NCI-H748 treated with DMSO at 0.1 percent for 48 hours (cell line): ENCODE results near the gene MUC6.
"Not testable (repeated sequence)": the region's sequence is repeated elsewhere in the genome, so short reads cannot be mapped to it uniquely, and the experiment has no call there.

Experiments used
- DNase-seq: peaks from one replicate; lab custom pipeline; 2025; lab: John Stamatoyannopoulos, UW

The MUC6 gene

DNA sequence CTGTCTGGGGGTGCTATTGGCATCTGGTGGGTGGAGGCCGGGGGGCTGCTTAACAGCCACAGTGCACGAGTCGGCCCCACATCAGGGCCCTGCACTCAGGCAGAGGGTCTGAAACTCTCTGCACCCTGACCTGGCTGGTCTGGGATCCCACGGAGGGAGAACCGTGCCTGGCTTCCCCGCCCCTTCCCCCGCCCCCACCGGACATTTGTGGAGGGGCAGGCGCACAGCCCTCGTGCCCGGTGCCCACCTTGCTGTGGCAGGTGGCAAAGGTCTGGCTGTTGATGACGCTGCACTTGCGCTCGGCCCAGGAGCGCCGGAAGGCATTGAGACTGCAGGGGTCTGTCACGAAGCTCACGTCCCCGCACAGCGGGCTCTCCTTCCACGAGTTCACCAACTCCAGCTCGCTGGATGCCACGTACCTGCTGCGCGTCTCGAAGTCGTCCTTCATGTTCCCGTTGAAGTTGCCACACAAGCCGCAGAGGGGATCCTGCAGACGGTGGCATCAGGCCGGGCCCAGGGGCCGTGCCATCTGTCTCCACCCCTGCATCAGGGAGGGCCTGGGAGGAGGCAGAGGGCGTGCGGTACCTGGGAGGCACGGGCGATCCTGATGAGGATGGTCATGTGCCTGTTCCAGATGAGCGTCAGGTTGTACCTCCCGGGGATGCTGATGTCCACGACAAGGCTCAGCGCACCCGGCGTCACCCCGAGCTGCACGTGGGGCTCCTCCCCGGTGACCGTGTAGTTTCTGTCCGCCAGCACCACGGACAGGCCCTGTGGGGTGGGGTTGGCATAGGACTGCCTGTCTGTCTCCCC is 11.7 kb downstream of the MUC6 start:
- no peak for DNase-seq

DNA sequence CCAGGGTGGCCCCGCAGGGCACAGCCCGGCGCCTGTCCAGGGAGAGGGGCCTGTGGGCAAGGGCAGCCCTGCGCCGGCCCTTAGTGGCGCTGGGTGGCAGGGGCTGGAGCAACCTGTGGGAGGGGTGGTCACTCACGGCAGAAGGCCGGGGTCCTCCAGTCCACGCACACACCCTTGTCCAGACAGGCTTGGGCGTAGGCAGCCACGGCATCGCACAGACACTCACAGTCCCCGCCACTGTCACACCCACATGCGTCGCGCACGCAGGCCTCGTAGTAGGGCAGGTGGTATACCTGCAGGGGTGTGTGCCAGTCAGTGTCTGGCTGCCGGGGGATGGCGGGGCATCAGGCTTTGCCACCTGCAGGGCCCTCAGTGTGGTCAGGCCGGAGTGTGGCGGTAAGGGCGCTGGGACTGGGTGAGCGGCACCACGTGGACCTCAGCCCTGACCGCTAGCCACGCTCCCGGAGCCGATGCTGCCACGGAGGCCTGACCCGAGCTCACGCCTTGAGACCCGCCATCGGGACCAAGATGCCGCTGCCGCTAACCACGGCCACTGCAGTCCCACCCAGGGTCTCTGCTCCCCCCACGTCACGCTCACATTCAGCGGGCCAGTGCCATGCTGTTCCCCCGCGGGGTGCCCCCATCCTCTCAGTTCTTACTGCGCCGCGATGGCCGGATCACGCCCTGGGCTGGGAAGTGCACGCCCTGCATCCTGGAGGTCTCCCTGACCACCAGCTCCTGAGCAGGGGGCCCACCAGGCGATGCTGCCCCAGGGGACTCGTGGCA is 12.5 kb downstream of the MUC6 start:
- DNase-seq = no peak

DNA sequence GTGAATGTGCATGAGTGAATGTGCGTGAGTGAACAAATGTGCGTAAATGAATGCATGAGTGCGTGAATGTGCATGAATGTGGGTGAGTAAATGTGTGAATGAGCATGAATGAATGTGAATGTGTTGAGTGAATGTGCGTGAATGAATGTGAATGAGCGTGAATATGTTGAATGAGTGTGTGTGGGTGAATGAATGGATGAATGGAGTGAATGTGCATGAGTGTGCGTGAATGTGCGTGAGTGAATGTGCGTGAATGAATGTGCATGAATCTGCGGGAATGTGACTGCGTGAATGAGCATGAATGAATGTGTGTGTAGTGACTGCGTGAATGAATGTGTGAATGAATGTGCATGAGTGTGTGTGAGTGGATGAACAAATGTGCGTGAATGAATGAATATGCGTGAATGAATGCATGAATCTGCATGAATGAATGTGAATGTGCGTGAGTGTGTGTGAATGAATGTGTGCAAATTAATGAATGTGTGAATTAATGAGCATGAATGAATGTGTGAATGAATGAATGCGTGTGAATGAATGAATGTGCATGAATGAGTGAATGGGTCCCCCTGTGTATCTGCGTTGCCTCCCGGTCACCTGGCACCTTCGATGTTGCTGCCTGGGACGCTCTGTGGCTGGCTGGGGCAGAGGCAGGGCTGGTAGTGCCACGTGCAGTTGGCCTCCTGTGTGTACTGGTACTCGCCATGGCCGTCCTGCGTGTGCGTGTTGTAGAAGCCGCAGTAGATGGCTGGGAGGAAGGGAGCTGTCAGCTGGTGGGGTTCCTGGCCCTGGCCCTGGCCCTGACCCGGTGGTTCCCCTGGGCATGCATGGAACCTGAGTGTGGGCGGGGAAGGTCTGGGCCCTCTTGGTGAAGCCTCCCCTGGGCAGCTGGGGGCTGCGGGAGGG is 13.4 kb downstream of the MUC6 start:
- no peak for DNase-seq

- no peak for DNase-seq
Measured at GRCh38 chr11:1022411-1022810, 14.1 kb downstream of the MUC6 start.

- no peak for DNase-seq
Measured at GRCh38 chr11:1020211-1020905, 16.2 kb downstream of the MUC6 start.

DNA sequence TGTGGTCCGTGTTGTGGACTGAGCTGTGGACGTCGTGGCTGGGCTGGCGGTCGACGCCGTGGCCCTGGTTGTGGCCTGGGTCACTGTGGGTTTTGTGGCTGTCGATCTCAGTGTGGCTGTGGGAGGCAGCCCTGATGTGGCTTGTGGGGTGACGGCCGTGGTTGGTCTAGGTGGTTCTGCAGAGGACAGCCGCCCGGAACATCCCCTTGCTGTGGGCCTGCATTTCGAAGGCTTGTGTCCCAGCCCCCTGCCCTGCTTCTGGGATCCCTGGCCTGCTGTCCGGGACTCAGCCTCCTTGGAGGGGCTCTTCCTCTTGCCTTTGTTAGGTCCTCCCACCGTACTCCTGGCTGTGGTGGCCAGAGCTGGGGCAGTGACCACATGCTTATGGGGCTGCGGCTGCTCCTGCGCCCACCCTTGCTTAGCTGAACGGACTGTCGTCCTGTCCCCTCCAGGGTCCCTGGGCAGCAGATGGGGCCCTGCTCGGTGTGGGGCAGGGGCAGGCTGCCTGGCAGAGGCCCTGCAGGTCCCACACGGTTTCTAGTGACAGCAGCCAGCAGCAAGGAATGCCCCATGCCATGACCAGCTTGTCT is 17.1 kb downstream of the MUC6 start:
- no peak for DNase-seq

GRCh38 chr11:1018091-1018490 is 18.4 kb downstream of the MUC6 start:
- no peak for DNase-seq

- DNase-seq = no peak
Measured at GRCh38 chr11:1017269-1018005, 19.1 kb downstream of the MUC6 start.

GRCh38 chr11:1016610-1017126 is 19.9 kb downstream of the MUC6 start:
- DNase-seq = not testable (repeated sequence)

- DNase-seq = no peak
Measured at GRCh38 chr11:1015826-1016545, 20.5 kb downstream of the MUC6 start.

DNA sequence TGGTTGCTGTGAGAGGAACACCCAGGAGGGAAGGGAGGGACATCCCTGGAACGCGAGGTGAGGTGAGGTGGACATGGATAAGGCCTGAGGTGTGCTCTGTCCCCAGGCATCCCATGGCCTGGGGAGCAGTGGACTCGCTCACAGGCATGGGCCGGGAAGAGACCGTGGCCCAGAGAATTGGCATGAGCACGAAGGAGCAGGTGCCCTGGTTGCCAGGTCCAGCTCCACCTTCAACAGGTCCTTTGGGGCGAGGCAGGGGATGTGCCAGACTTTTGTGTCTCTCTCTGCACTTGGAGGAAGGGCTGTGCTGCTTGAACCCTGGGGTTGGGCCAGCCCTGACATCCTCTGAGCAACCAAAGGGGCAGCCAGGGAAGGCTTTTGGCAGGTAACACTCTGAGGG is 21.5 kb downstream of the MUC6 start:
- DNase-seq = no peak

DNA sequence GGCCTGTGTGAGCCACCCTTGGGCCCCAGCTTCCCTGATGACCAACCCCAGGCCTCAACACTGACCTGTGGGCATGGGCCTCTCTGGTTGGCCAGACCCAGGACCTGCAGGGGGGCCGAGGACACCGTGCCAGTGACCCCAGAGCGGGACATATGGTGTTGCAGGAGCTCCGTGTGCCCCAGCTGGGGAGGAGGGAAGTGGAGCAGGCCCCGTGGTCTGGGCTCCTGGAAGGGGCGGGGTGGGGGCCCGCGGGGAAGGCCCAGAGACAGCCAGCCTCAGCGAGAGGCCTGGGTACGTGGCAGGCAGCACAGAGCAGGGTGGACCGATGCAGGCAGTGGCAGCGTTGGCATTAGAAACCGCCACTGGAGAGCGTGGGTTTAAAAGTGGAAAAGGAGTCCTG is 22.2 kb downstream of the MUC6 start:
- no peak for DNase-seq

- no peak for DNase-seq
Measured at GRCh38 chr11:1013631-1013935, 22.9 kb downstream of the MUC6 start.

- DNase-seq = no peak
Measured at GRCh38 chr11:1012740-1013630, 23.5 kb downstream of the MUC6 start.

- no peak for DNase-seq
Measured at GRCh38 chr11:1012291-1012690, 24.2 kb downstream of the MUC6 start.

DNA sequence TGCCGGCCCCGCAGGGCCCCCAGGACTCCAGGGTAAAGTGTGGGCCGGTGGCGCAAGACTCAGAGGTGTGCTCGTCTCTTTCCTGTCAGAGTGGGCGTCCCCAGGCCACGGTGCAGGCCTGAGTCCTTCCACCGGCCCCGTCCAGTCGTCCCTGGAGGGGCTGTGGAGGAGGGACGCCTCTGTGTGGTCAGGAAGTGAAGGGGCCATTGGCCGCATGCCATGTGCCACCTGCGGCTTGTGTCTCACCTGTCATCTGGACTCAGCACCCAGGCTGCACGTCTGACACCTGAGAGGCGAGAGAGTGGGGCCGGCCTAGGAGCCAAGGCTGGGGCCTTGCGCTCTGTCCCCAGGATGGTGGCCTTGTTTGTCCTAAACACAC is 25.2 kb downstream of the MUC6 start:
- DNase-seq = no peak

- DNase-seq = no peak
Measured at GRCh38 chr11:1010551-1011319, 25.8 kb downstream of the MUC6 start.

- DNase-seq = no peak
Measured at GRCh38 chr11:1009991-1010390, 26.5 kb downstream of the MUC6 start.
